ENCODE data around the gene TMEM269.
"Not testable (repeated sequence)": the region's sequence is repeated elsewhere in the genome, so short reads cannot be mapped to it uniquely, and the experiment has no call there.

Gene TMEM269

DNA sequence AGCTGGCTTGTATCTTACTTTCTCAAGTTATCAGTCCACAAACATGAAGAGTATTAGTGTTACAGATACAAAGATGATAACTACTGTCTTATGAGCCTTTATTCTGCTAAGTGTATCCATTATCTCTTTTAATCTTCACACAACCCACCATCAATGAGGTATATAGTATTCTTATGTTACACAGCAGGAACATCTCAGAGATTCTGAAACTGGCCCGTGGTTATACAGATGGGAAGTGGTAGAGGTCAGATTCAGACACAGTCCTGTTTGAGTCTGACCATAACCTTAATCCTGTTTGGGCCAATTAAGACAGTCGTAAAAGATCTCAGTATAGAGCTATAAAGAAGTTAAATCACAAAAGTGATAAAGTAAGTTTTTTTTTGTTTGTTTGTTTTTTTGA, 5.1 kb upstream of the TMEM269 start:
- DNase-seq = no peak

DNA sequence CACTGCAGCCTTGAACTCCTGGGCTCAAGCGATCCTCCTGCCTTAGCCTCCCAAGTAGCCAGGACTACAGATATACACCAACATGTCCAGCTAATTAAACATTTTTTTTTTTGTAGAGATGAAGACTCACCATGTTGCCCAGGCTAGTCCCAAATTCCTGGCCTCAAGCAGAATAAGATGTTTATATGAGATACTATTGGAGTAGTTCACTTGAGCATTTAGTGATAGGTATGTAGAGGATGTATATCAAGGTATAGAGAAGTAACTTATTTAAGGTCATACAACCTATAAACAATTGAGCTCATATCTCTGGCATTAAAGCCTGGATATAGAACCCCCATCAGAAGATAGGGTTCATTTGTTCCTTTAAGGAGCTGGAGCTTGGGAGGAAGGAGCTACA, 4.6 kb upstream of the TMEM269 start:
- no peak for DNase-seq

DNA sequence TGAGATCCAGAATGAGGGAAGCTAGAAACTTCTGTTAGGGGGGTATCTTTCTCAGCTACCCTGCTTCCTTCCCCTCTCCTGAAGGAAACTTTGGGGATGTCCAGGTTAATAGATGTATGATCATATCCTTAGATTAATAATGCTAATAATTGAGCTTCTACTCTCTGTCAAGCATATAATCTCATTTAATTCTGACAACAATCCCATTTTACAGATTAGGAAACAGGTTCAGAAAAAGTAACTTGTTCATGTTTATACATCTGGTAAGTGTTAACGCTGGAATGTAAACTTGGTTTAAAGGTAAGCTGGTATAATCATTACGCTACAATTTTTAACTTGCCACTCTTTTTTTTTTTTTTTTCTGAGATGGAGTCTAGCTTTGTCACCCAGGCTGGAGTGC, 1.7 kb upstream of the TMEM269 start:
- no peak for DNase-seq

DNA sequence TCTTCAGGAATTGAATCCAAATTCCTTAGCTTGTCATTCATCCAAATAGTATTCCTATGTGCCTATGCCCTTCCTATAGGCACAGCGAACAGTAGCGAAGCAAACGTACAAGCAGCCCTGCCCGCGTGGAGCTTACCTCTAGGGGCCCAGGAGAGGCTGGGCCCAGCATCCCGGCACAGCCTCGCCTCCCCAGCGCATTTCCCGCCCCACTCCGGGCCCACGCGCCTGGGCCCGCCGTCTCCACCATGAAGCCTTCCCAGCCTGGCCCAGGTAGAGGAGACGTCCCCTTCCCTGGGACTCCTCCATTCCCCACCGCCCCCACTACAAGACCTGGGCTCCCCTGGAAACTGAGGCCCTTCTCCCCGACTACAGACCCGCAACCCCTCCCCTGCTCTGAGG, 245 bp upstream of the TMEM269 start:
- no peak for DNase-seq

DNA sequence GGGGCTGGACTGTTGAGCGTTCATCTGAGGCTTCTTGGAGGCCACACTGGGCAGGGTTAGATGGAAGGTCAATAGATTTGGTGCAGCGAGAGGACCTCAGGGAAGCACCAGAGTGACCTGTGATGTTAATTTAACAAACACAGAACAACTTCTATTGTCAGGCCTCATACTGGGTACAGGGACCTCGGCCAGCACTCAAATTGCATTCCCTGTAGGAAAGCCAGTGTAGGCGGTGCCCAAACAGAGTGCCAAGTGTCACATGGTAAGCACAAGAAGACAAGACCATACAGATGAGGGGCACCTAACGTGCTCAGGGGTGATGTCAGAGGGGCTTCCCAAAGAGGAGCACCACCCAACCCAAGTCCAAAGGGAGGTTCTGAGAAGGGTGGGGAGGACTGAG, 1.3 kb downstream of the TMEM269 start:
- DNase-seq = no peak

DNA sequence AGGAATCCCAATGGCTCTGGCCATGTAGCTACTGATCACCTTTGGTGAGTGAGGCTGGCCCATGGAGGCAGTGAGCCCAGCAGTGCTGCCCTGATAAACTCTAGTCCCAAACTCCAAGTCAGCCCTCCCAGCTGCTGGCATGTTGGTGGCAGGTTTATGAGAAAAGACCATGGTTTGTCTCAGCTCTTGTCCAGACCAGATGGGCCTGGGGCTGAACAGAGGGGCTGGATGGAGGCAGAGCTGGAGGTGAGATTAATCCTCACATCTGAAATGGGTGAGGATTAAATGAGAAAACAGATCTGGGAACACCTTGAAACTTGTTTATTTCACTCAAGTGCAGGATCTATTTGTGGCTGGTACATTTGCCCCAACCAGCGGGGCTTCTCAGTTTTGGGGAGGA, 3.2 kb downstream of the TMEM269 start:
- no peak for DNase-seq

DNA sequence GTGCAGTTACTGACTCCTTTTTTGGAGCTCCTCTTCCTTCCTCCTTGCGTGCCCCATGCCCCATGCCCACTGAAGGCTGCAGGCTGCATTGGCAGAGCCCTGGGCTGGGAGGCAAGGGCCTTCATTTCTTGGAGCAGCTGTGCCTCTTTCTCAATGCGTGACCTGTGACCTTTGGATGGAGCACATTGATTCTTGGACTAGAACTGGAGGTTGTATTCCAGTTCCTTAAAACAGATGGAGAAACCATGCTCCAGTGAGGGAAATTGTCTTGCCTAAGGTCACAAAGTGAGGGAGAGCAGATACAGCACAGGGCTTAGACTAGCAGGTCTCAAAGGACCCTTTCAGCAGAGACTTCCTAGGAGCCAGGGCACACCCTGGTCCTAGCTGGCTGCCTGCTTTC, 9.0 kb downstream of the TMEM269 start:
- no peak for DNase-seq

DNA sequence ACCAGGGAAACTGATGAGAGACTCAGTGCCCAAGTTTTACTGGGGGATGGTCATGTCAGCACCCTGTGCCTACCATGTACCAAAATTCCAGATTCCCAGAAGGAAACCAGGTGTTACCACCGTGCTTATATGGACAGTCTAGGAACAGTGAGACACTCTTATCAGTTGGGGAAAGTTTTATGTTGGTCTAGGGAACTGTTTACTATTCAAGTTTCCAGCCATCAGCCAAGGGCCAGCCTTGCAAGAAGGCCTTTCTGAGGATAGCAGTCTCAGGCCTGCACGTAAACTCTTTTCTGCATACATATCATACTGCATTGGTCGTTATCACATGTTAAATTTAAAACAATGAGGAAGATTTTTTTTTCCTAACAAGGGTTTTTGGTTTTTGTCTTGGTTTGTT, 12.6 kb downstream of the TMEM269 start:
- no peak for DNase-seq

DNA sequence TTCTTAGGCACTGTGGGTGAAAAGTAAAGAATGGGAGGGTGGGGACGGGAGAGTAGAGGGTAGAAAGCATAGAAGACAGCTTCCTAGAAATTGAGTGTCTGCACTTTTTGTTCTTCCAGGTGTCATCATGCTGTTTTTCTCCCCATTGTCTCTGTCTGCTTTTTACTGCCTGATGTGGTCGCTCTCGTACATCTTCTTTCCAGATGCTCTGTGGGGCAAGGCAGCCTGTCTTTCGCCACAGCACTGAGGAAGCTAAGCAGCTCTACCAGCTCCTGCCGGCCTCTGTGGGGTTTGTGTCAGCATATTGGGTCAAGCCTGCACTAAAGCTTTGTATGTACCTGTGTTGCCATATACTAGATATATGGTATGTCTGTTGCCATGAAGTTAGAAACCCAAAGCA, 13.2 kb downstream of the TMEM269 start:
- no peak for DNase-seq

DNA sequence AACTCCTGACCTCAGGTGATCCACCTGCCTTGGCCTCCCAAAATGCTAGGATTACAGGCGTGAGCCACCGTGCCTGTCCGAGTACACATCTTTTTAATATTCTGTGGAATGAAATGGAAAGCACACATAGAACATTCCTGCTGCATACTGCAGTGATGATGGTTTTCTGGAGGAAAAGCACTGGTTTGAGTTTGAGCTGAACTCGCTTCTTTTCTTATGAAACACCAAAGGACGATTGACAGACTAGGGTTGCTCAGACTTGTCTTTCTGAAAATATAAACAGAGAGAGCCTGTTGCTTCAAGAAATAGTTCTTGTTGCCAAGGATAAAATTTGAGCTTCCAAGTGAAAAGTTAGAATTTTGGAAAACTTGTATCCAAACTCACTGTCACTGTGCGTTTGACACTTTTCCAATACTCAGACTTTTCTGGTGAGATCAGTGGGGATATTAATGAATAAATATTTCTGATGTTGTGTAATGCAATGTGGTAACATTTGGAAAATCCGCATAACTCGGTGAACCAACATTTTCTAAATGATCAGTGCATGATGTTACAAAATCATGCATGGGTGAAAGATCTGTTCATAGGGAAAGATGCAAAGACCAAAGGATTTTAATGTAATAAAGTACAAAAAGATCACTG, 17.2 kb downstream of the TMEM269 start:
- DNase-seq = no peak

DNA sequence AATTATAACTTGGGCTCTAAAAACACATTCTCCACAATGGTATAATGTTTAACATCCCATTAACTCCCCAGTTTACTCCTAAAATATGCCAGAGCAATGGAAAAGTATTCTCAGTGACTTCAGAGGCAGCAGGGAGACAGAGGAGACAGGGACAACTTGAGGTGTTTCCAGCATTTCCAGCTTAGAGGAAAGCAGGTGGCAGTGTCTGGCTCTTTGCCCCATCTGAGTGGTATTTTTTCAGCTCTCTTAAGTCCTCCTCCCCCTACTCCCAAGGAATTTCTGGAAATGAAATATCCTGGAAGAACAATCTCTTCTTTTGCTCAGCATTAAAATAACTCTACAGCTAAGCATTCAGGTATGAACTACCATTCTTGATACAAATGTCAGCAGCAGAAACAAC, 21.4 kb downstream of the TMEM269 start:
- DNase-seq = no peak

DNA sequence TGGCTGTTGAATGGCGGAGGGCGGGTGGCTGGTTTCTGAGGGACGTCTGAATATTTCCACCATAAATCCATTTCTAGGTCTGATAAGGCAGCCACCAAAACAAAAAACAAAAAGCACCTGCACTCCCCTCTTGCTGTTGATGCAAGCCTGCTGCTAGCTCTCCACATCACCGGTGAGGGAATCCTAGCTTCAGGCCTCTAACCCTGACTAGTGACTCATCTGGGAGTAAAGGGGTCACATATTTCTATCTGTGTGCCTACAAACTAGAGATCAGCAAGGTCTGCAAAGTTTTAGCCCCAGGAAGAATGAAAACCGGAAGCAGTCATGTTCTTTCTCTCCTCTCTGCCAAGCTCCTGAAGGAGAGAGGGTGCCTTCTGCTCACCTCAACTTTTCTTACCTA, 21.8 kb downstream of the TMEM269 start:
- DNase-seq = no peak

DNA sequence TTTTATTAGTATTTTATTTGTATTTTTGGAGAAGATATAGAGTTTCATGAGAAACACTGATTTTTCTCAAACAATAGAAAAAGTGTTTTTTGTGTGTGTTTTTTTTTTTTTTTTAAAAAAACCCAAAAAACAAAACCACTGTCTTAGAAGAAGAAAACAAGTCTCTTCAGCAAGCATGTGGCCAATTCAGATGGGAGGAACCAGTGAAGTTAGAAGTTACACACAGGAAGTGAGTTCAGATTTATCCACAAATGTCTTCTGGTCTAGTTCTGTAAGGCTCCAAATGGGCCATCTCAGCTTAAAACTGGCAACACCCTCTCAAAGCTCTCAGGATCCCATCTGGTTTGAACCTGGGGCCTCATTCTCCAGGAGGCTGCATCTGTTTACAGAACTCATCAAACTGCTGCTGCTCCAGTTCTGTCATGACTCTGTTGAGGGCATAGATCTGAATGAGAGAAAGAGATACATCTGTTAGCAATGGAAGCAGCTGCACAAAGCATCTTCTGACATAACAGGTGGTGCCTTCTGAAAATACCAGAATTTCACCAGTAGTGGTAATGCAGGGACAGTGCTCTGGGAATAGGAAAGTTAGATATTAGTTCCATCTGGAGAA, 22.4 kb downstream of the TMEM269 start:
- DNase-seq = no peak

DNA sequence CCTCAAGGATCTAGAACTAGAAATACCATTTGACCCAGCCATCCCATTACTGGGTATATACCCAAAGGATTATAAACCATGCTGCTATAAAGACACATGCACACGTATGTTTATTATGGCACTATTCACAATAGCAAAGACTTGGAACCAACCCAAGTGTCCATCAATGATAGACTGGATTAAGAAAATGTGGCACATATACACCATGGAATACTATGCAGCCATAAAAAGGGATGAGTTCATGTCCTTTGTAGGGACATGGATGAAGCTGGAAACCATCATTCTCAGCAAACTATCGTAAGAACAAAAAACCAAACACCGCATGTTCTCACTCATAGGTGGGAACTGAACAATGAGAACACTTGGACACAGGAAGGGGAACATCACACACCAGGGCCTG, 30.0 kb downstream of the TMEM269 start:
- DNase-seq = not testable (repeated sequence)

DNA sequence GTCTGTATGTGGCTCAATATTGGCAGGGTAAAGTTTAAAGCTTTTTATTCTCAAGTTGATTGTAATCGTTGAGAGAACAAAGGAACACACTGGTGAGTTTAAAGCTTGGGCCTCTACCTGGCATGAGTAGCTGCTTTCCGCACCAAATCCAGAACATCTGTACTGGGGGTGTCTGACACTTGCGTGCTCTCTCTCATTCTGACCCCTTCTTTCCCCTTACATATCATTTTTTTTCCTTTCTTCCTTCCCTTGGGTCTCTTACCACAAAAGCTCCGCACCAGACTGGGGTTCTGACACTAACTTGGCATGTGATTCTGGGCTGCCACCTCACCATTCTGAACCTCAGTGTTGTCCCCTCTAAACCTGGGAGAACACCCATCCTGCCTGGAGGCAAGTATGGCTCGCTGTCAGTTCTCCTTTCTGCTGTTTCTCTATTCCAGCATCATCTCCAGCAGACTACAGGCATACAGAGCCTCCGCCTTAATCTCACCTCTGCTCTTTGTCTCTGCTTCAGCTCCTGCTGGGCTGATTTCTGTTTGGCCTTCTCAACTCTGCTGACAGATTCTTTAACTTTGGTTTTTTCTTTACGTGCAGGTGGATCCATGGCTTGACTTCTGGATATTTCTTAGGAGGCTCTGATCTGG, 31.3 kb downstream of the TMEM269 start:
- DNase-seq = no peak

DNA sequence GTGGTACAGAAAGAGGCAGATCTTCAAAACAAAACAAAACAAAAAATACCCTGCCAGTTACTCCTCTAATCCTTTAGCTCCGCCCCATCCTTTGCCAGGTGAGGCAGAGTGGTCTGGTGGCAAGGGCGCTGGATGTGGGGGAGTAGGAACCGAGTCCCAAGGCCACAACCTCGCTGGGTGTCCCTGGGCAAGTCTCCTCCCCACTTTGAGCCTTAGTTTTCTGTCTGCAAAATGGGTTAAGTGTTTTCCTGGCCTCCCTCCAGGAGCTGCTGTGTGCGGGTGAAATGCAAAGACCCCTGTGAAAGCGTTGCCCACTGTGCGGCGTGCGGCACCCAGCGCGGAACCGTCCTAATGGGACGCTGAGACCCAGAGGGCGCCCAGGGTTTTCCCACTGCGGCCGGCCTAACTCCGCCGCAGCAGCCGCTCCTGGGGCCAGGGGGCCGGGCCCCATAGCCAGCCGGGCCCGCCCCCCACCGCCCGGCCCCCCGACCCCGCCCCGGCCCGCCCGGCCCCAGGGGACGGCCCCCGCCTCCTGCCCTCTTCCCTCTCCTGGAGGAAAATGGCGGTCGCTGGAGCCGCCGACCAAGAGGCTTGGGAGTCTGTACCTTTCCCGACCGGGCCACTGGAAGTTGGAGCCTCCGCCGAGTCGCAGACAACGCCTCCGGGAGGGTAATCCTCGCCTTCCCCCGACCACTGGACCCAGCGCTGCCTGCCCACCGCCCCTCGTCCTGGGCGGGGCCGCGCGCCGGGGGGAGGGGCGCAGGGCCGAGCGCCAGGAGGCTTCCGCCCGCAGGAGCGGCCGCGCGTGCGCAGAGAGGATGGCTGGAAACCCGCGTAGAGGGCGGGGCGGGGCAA, 32.0 kb downstream of the TMEM269 start, which contains the start of the genes ERMAP and SVBP:
Gene ERMAP (plus strand): TSS at position 538 of the 855 bp plus-strand sequence. CDS start 13,327 bp downstream, outside the sequence.
Gene SVBP (minus strand): TSS at position 813 of the 855 bp plus-strand sequence. CDS start 853 bp downstream, outside the sequence.
- DNase-seq = peak; percentile 79

DNA sequence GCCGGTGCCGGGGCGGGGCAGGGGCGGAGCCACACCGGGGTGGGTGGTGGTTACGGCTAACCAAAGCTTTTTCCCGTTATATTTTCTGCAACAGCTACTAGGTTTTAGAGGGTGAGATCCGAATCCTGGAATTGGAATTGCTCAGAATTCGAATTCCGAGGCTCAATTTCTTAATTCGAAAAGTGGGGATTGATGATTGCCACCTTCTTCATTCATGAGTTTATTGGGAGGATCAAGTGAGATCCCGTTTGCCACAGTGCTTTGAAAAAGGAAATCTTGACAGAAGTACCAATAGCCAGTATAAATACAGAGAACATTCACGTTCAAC, 32.6 kb downstream of the TMEM269 start:
- DNase-seq = no peak

DNA sequence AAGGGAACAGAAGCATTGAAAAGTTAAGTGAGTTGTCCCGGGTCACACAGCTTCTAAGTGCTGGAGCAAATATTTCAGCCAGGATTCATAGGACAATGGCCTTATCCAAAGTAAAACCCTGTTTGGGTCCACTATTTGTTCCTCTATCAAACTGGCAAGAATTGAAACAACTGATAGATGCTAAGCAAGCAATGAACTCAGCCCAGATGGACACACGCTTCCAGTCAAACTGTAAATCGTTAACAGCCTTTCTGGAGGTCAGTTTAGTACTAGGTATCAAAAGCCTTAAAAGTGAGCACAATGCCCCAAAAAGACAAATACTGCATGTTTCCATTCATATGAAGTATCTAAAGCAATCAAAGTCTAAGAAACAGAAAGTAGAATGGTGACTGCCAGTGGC, 33.2 kb downstream of the TMEM269 start:
- no peak for DNase-seq

DNA sequence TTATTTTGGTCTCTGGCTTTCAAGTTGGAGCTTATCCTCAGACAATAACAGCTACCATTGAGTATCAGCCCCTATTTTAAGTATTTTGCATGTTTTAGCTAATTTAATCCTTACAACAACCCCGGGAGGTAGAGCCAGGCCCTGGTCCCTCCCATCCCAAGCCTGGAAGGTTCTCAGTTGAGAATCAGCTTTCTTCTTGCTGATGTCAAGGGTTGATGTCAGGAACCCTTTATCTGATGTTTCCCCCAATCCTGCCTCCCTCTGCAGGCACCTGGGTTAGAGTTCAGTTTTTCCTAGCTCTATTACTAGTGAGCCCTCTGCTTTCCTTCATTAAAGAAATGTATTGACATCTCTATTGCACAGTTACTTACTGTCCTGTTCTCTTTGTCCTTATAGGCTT, 36.0 kb downstream of the TMEM269 start:
- no peak for DNase-seq

DNA sequence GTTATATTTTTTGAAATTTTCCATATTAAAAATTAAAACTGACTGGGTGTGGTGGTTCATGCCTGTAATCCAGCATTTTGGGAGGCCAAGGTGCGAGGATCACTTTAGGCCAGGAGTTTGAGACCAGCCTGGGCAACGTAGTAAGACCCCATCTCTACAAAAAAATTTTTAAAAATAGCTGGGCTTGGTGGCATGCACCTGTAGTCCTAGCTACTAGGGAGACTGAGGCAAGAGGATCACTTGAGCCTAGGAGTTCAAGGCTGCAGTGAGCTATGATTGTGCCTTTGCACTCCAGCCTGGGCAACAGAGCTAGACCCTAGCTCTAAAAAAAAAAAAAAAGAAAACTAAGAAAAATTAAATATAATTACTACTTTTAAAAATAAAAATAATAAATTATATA, 36.9 kb downstream of the TMEM269 start:
- DNase-seq = no peak

DNA sequence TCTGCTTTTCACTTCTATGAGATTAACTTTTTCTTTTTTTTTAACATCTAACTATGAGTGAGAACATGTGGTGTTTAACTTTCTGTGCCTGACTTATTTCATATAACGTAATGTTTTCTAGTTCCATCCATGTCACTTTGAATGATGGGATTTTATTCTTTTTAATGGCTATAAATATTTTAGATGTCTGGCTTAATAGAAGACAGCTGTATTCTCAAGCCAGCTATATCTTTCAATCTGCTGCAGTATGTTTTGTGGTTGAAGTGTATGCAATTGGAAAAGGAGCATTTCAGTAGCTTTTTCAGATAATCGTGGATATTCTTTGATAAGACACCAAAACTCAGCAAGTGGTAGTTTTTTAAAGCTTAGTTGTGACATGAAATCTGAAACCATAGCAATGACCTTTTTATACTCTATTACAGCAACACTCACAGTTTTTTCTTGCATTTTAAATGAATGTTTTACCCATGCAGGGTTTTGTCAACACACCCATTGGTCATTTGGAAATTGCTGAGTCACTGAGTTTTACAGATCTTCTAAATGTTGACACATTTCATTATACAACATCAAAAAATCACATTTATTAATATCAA, 38.1 kb downstream of the TMEM269 start:
- no peak for DNase-seq

DNA sequence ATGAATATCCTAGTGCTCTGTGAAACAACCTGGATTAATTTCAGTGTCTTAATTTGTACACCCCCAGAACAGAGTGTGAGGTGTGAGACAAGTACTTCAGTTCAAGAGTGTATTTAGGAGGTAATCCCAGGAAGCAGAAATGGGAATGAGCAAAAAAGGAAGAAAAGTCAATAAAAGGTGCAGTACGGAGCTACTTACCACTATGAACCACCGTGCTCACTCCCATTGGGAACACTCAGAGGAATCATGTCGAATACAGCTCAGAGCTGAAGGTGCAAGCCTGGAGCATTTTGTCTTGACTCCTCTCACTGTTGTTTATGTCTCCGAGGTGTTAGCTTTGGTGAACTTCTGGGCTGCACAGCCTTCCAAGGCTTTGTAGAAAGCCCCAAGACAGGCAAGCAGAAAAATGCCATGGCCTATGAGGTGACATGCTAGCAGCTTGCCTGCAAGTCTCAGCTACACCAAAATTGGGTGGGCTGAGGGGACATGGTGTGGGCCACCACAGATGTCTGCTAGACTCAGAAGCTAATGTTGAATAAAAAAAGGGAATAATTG, 39.8 kb downstream of the TMEM269 start:
- no peak for DNase-seq
